Measurements from ENCODE around the gene CPED1.

CPED1 gene

GRCh38 chr7:120989257-120990220 lies 1.0 kb downstream of the CPED1 start:
- Mint-ChIP-seq H3K9me3 (no peaks in the 10 kb centered on the region), H3K27me3 (peaks cover 54% of the 10 kb centered on the region), H3K27ac (no peak overlapping the region), H3K36me3 (no peaks in the 10 kb centered on the region), H3K4me1 (peaks cover 17% of the 10 kb centered on the region), H3K4me3 (peak overlapping the region; percentile 70)
- no peak for ATAC-seq

- no peak for ATAC-seq
- H3K27ac Mint-ChIP-seq, result no peak overlapping the region
- peaks cover 25% of the 10 kb centered on the region for H3K4me1 Mint-ChIP-seq
- no peaks in the 10 kb centered on the region for H3K36me3 Mint-ChIP-seq
- H3K27me3 Mint-ChIP-seq, result peaks cover 59% of the 10 kb centered on the region
- no peak overlapping the region for H3K4me3 Mint-ChIP-seq
- H3K9me3 Mint-ChIP-seq, result no peaks in the 10 kb centered on the region
Measured at GRCh38 chr7:120990468-120991118, 2.1 kb downstream of the CPED1 start.

GRCh38 chr7:120991161-120991560 lies 2.6 kb downstream of the CPED1 start:
- Mint-ChIP-seq H3K27me3 (peaks cover 59% of the 10 kb centered on the region), H3K4me1 (peaks cover 31% of the 10 kb centered on the region), H3K9me3 (no peaks in the 10 kb centered on the region), H3K36me3 (no peaks in the 10 kb centered on the region), H3K27ac (no peak overlapping the region), H3K4me3 (no peak overlapping the region)
- no peak for ATAC-seq

- no peak overlapping the region for H3K27ac Mint-ChIP-seq
- peaks cover 56% of the 10 kb centered on the region for H3K27me3 Mint-ChIP-seq
- H3K4me1 Mint-ChIP-seq, result peaks cover 35% of the 10 kb centered on the region
- H3K9me3 Mint-ChIP-seq, result no peaks in the 10 kb centered on the region
- no peak overlapping the region for H3K4me3 Mint-ChIP-seq
- no peaks in the 10 kb centered on the region for H3K36me3 Mint-ChIP-seq
- ATAC-seq, result no peak
Measured at GRCh38 chr7:120991581-120991980, 3.1 kb downstream of the CPED1 start.

- peaks cover 41% of the 10 kb centered on the region for H3K4me1 Mint-ChIP-seq
- H3K9me3 Mint-ChIP-seq, result no peaks in the 10 kb centered on the region
- no peak for ATAC-seq
- H3K27ac Mint-ChIP-seq, result no peak overlapping the region
- no peak overlapping the region for H3K4me3 Mint-ChIP-seq
- H3K36me3 Mint-ChIP-seq, result no peaks in the 10 kb centered on the region
- H3K27me3 Mint-ChIP-seq, result peaks cover 48% of the 10 kb centered on the region
Measured at GRCh38 chr7:120992272-120992964, 3.9 kb downstream of the CPED1 start.

- Mint-ChIP-seq H3K9me3 (no peaks in the 10 kb centered on the region), H3K36me3 (no peaks in the 10 kb centered on the region), H3K4me1 (peaks cover 41% of the 10 kb centered on the region), H3K27ac (no peak overlapping the region), H3K27me3 (peaks cover 45% of the 10 kb centered on the region), H3K4me3 (no peak overlapping the region)
- ATAC-seq, result no peak
Measured at GRCh38 chr7:120992965-120993494, 4.5 kb downstream of the CPED1 start.

GRCh38 chr7:120993553-120994191 lies 5.2 kb downstream of the CPED1 start:
- Mint-ChIP-seq H3K27me3 (peaks cover 43% of the 10 kb centered on the region), H3K27ac (no peak overlapping the region), H3K4me1 (peaks cover 36% of the 10 kb centered on the region), H3K36me3 (no peaks in the 10 kb centered on the region), H3K4me3 (no peak overlapping the region), H3K9me3 (no peaks in the 10 kb centered on the region)
- no peak for ATAC-seq

GRCh38 chr7:120994512-120995410 lies 6.2 kb downstream of the CPED1 start:
- H3K36me3 Mint-ChIP-seq, result no peaks in the 10 kb centered on the region
- H3K27me3 Mint-ChIP-seq, result peaks cover 32% of the 10 kb centered on the region
- no peak for ATAC-seq
- H3K4me1 Mint-ChIP-seq, result peaks cover 26% of the 10 kb centered on the region
- no peaks in the 10 kb centered on the region for H3K9me3 Mint-ChIP-seq
- no peak overlapping the region for H3K27ac Mint-ChIP-seq
- no peak overlapping the region for H3K4me3 Mint-ChIP-seq

GRCh38 chr7:120995654-120996053 lies 7.1 kb downstream of the CPED1 start:
- no peak overlapping the region for H3K4me3 Mint-ChIP-seq
- no peaks in the 10 kb centered on the region for H3K9me3 Mint-ChIP-seq
- H3K27ac Mint-ChIP-seq, result no peak overlapping the region
- H3K4me1 Mint-ChIP-seq, result peaks cover 24% of the 10 kb centered on the region
- ATAC-seq, result no peak
- no peaks in the 10 kb centered on the region for H3K36me3 Mint-ChIP-seq
- H3K27me3 Mint-ChIP-seq, result peaks cover 28% of the 10 kb centered on the region

- H3K27ac Mint-ChIP-seq, result no peak overlapping the region
- no peaks in the 10 kb centered on the region for H3K36me3 Mint-ChIP-seq
- H3K9me3 Mint-ChIP-seq, result no peaks in the 10 kb centered on the region
- H3K27me3 Mint-ChIP-seq, result peaks cover 28% of the 10 kb centered on the region
- no peak overlapping the region for H3K4me3 Mint-ChIP-seq
- peaks cover 24% of the 10 kb centered on the region for H3K4me1 Mint-ChIP-seq
- no peak for ATAC-seq
Measured at GRCh38 chr7:120996333-120996987, 7.9 kb downstream of the CPED1 start.

GRCh38 chr7:120996988-120997345 lies 8.5 kb downstream of the CPED1 start:
- H3K27me3 Mint-ChIP-seq, result peaks cover 28% of the 10 kb centered on the region
- no peaks in the 10 kb centered on the region for H3K9me3 Mint-ChIP-seq
- no peaks in the 10 kb centered on the region for H3K36me3 Mint-ChIP-seq
- H3K27ac Mint-ChIP-seq, result no peak overlapping the region
- H3K4me3 Mint-ChIP-seq, result no peak overlapping the region
- no peak for ATAC-seq
- peaks cover 24% of the 10 kb centered on the region for H3K4me1 Mint-ChIP-seq

GRCh38 chr7:120997882-120998474 lies 9.5 kb downstream of the CPED1 start:
- H3K36me3 Mint-ChIP-seq, result no peaks in the 10 kb centered on the region
- H3K27ac Mint-ChIP-seq, result no peak overlapping the region
- H3K4me3 Mint-ChIP-seq, result no peak overlapping the region

GRCh38 chr7:120998520-120998919 lies 10.0 kb downstream of the CPED1 start:
- H3K4me3 Mint-ChIP-seq, result no peak overlapping the region
- H3K4me1 Mint-ChIP-seq, result peaks cover 24% of the 10 kb centered on the region
- no peaks in the 10 kb centered on the region for H3K36me3 Mint-ChIP-seq
- no peak for ATAC-seq
- no peak overlapping the region for H3K27ac Mint-ChIP-seq
- H3K9me3 Mint-ChIP-seq, result no peaks in the 10 kb centered on the region
- H3K27me3 Mint-ChIP-seq, result peaks cover 33% of the 10 kb centered on the region

More at GRCh38 chr7:120997882-120998474, 9.5 kb downstream of the CPED1 start:
- H3K4me1 Mint-ChIP-seq, result peaks cover 24% of the 10 kb centered on the region
- no peak for ATAC-seq
- H3K27me3 Mint-ChIP-seq, result peaks cover 28% of the 10 kb centered on the region
- no peaks in the 10 kb centered on the region for H3K9me3 Mint-ChIP-seq

All from stimulated activated memory B cell treated with anti-CD40 and anti-IgM and Interleukin-4, amounts not matched to agents 10 μg/mL and 1 μg/mL and 100 μg/mL, for 72 hours (primary cell).